IPS DF 4.7 (cell line): ENCODE results near the gene EHMT1.

ENCODE experiments used
- DNase-seq: peaks from one replicate; pipeline ENCODE4 v3.0.0-alpha.2; 2013; ENCODE audit warnings: low spot score; ENCODE audit errors: extremely low read depth

Gene EHMT1

GRCh38 chr9:137823986-137824771, 205.4 kb downstream of the EHMT1 start:
- no peak for DNase-seq

GRCh38 chr9:137825324-137825989, 206.7 kb downstream of the EHMT1 start:
- no peak for DNase-seq

- no peak for DNase-seq
These were observed 209.2 kb downstream of the EHMT1 start for GRCh38 chr9:137827908-137828526.

GRCh38 chr9:137828527-137829259, 209.9 kb downstream of the EHMT1 start:
- DNase-seq, result peak; percentile 9

GRCh38 chr9:137829260-137829996, 210.6 kb downstream of the EHMT1 start:
- no peak for DNase-seq

GRCh38 chr9:137832191-137832700, 213.4 kb downstream of the EHMT1 start:
- DNase-seq, result no peak

GRCh38 chr9:137832830-137833590, 214.2 kb downstream of the EHMT1 start:
- DNase-seq, result no peak

- DNase-seq, result no peak
These were observed 215.2 kb downstream of the EHMT1 start for GRCh38 chr9:137833721-137834613.

GRCh38 chr9:137834846-137835546, 216.2 kb downstream of the EHMT1 start:
- no peak for DNase-seq

- no peak for DNase-seq
These were observed 217.5 kb downstream of the EHMT1 start for GRCh38 chr9:137836151-137836830.

- DNase-seq, result no peak
These were observed 218.0 kb downstream of the EHMT1 start for GRCh38 chr9:137836831-137837241.

- DNase-seq, result no peak
These were observed 218.8 kb downstream of the EHMT1 start for GRCh38 chr9:137837345-137838278.

- no peak for DNase-seq
These were observed 219.8 kb downstream of the EHMT1 start for GRCh38 chr9:137838576-137838975.

GRCh38 chr9:137843355-137843754, 224.6 kb downstream of the EHMT1 start:
- no peak for DNase-seq

GRCh38 chr9:137851516-137852267, 232.9 kb downstream of the EHMT1 start:
- no peak for DNase-seq

- DNase-seq, result no peak
These were observed 234.7 kb downstream of the EHMT1 start for GRCh38 chr9:137853392-137853995.
